Heart right ventricle (tissue), 16 donors: ENCODE measurements around the gene MOSPD3. TPM values are rescaled to one million over a fixed set of nuclear protein-coding genes. Genes with fewer than 3 reads are reported as not detected.

Source experiments
- ATAC-seq, 8 donors: fragments of 200-7000 bp; cut with Tn5 transposase; one replicate each; pipeline ENCODE4 v1.9.1; 2020; ENCODE audit warnings: mild to moderate bottlenecking in 8 of 8, moderate library complexity in 8 of 8, moderate number of reproducible peaks in 1 of 8
- DNase-seq, 2 donors: peaks; one replicate each; pipeline ENCODE4 v3.0.0-alpha.2; 2020
- H3K27ac ChIP-seq, 10 donors: fragments of 200-600 bp; sonication (generic) in 2 of 10; one replicate each; pipeline versions ENCODE4 v1.5.0 to v1.8.0; 2020 to 2022; ENCODE audit warnings: mild to moderate bottlenecking in 3 of 10
- H3K27me3 ChIP-seq, 7 donors: fragments of 200-600 bp; one replicate each; pipeline ENCODE4 v1.8.0; 2021 to 2022; ENCODE audit warnings: mild to moderate bottlenecking in 2 of 7
- H3K36me3 ChIP-seq, 9 donors: fragments of 200-600 bp; sonication (generic) in 1 of 9; one replicate each; pipeline versions ENCODE4 v1.5.0 to v1.8.0; 2020 to 2022; ENCODE audit warnings: mild to moderate bottlenecking in 2 of 9
- H3K4me1 ChIP-seq, 9 donors: fragments of 200-600 bp; sonication (generic) in 1 of 9; one replicate each; pipeline versions ENCODE4 v1.5.0 to v1.8.0; 2020 to 2022; ENCODE audit warnings: mild to moderate bottlenecking in 4 of 9
- H3K4me3 ChIP-seq, 10 donors: fragments of 200-600 bp; sonication (generic) in 2 of 10; one replicate each; pipeline versions ENCODE4 v1.5.0 to v1.8.0; 2020 to 2022; ENCODE audit warnings: mild to moderate bottlenecking in 7 of 10, moderate library complexity in 2 of 10
- H3K9me3 ChIP-seq, 11 donors: fragments of 200-600 bp in 10 of 11; sonication (generic) in 2 of 11; one replicate each; pipeline versions ENCODE4 v1.5.0 to v1.8.0; 2013 to 2022; ENCODE audit warnings: mild to moderate bottlenecking in 2 of 11, control low read depth in 1 of 11, moderate library complexity in 1 of 11
- CTCF ChIP-seq, 9 donors: fragments of 200-600 bp; sonication (generic) in 2 of 9; IDR thresholded peaks; one replicate each; pipeline versions ENCODE4 v1.5.0 to v1.8.0; 2021 to 2022; ENCODE audit warnings: antibody characterized with exemption in 9 of 9, mild to moderate bottlenecking in 5 of 9, moderate library complexity in 1 of 9
- WGBS, 2 donors: extraction: QIAGEN DNeasy Blood & Tissue Kit; methylation state at CpG; one replicate each; pipeline ENCODE4 v1.1.7; 2013; ENCODE audit warnings: inconsistent platforms in 1 of 2; 5-methylcytosine and 5-hydroxymethylcytosine counted together
- intact Hi-C, 10 donors: fragments of 100-400 bp; cut with DNase I; formaldehyde crosslinking; loops; one replicate each; pipeline versions ENCODE4 v1.11.1 to v1.14.2; 2022
- polyA plus RNA-seq, 2 donors: library from polyadenylated mRNA; stranded (reverse); fragments of 200-250 nt; gene quantifications; one replicate each; pipeline ENCODE4 v1.2.3, GENCODE V29; 2013
- total RNA-seq, 10 donors: library from RNA; stranded (reverse); fragmentation: NEBNext Ultra II Directional in 3 of 10; extraction: Animal tissue kit (Norgen Biotek cat#: 25700) in 3 of 10; gene quantifications; one replicate each; pipeline versions ENCODE4 v1.2.1 to v1.2.4, GENCODE V29; 2021 to 2023
- donor health status: Arrhythmogenic right ventricular cardiomyopathy.
- donor health status: ischemic (EF 13 %, LVEDD 7.1; RV severe dilation, severe dysfunction).
- donor health status: healthy with polysubstance abuse.
- donor health status: DM: no; HTN: yes; CAD: no.
- donor health status: DM: no; HTN: no; CAD: no.
- donor health status: ischemic (EF 25% LVEDD 6.9; RV normal size, moderate dysfunction).
- donor health status: ischemic (EF 25% LVEDD 5.7; RV mildly dilated, moderate dysfunction).
- donor health status: healthy.
- donor health status: DM: yes; HTN: yes; CAD: no.
- donor health status: Ischemic cardiomyopathy.
- donor health status: ischemic (EF 35%, LVEDD 5.7; RV mildly dilated, moderate dysfunction).
- donor health status: nonischemic (EF 11% LVEDD 7.7; RV severe dilation, severe dysfunction).
- donor health status: DM: yes; HTN: yes; CAD: no.
- donor health status: PGD.
- donor health status: ischemic (EF 29% LVEDD 5.4; RV normal size, mild dysfunction).
- donor health status: nonischemic (EF 23%, LVEDD 6.1; RV moderate dilation, normal function).

Gene MOSPD3
- total and polyA plus RNA-seq, 12 donors, result 8.0 to 12.6 (median 10.9) TPM

- H3K4me3 ChIP-seq, result peak overlapping the region in 9 of 10 donors; percentile 13 to 53 (median 42)
- ATAC-seq (peak; percentile 90 to 97 (median 96)), DNase-seq (peak; percentile 77 to 85)
- peak overlapping the region in 2 of 10 donors; percentile 12 to 79 for H3K27ac ChIP-seq
- H3K9me3 ChIP-seq, result no peaks in the 10 kb centered on the region
- 3 to 4% methylated on average over 36 to 37 of the region's 37 CpGs for WGBS, 2 donors
- intact Hi-C loops, result loop anchor here in 1 of 10 donors (5.0 kb wide), 1 partner anchor 46 kb away; the partner anchor contains the start of gene GNB2
- TF ChIP-seq CTCF (IDR thresholded peaks at IDR 0.05), result no peak
- peaks cover 0 to 9% (median 2%) of the 10 kb centered on the region in 7 donors for H3K27me3 ChIP-seq
- peaks cover 3 to 12% (median 9%) of the 10 kb centered on the region in 9 donors for H3K4me1 ChIP-seq
- H3K36me3 ChIP-seq, result peaks cover 0 to under 1% (median 0%) of the 10 kb centered on the region in 9 donors
Measured at GRCh38 chr7:100626530-100627237, 14.3 kb downstream of the MOSPD3 start.

- DNase-seq (no peak), ATAC-seq (no peak)
- Histone ChIP-seq H3K9me3 (no peaks in the 10 kb centered on the region), H3K4me1 (peaks cover 3 to 12% (median 9%) of the 10 kb centered on the region in 9 donors), H3K27me3 (peaks cover 0 to 15% (median 4%) of the 10 kb centered on the region in 7 donors), H3K27ac (peak overlapping the region in 1 of 10 donors; percentile 79), H3K4me3 (peak overlapping the region in 1 of 10 donors; percentile 46), H3K36me3 (no peaks in the 10 kb centered on the region)
- 85% methylated on average over 21 of the region's 21 CpGs for WGBS, 2 donors
- no peak for TF ChIP-seq CTCF (IDR thresholded peaks at IDR 0.05)
- intact Hi-C loops, result loop anchor here in 1 of 10 donors (5.0 kb wide), 1 partner anchor 45 kb away; the partner anchor contains the start of gene GNB2
Measured at GRCh38 chr7:100627238-100627549, 14.9 kb downstream of the MOSPD3 start.

- DNase-seq (no peak), ATAC-seq (no peak)
- intact Hi-C loops, result loop anchor here in 1 of 10 donors (5.0 kb wide), 1 partner anchor 43 kb away; the partner anchor contains the start of gene GNB2
- Histone ChIP-seq H3K9me3 (no peaks in the 10 kb centered on the region), H3K4me1 (peaks cover 3 to 24% (median 19%) of the 10 kb centered on the region in 9 donors), H3K36me3 (no peaks in the 10 kb centered on the region), H3K4me3 (no peak overlapping the region), H3K27ac (no peak overlapping the region), H3K27me3 (peaks cover 0 to 32% (median 20%) of the 10 kb centered on the region in 7 donors)
- 70 to 73% methylated on average over 11 of the region's 11 CpGs for WGBS, 2 donors
- TF ChIP-seq CTCF (IDR thresholded peaks at IDR 0.05), result peak in 1 of 9 donors; percentile 27
Measured at GRCh38 chr7:100629117-100629716, 16.9 kb downstream of the MOSPD3 start.

- H3K27me3 ChIP-seq, result peaks cover 0 to 41% (median 20%) of the 10 kb centered on the region in 7 donors
- 90 to 93% methylated on average over 4 of the region's 4 CpGs for WGBS, 2 donors
- no peaks in the 10 kb centered on the region for H3K36me3 ChIP-seq
- intact Hi-C loops, result loop anchor here in 1 of 10 donors (5.0 kb wide), 1 partner anchor 37 kb away; no protein-coding TSS in a partner anchor
- no peak for TF ChIP-seq CTCF (IDR thresholded peaks at IDR 0.05)
- no peak for DNase-seq
- H3K27ac ChIP-seq, result no peak overlapping the region
- H3K9me3 ChIP-seq, result no peaks in the 10 kb centered on the region
- no peak overlapping the region for H3K4me3 ChIP-seq
- peaks cover 3 to 24% (median 19%) of the 10 kb centered on the region in 9 donors for H3K4me1 ChIP-seq
- ATAC-seq, result no peak
Measured at GRCh38 chr7:100630066-100630465, 17.7 kb downstream of the MOSPD3 start.
